ENCODE measurements around the gene SLC15A1. TPM values are rescaled to one million over a fixed set of nuclear protein-coding genes. Genes with fewer than 3 reads are reported as not detected.

SLC15A1 gene, protein sequence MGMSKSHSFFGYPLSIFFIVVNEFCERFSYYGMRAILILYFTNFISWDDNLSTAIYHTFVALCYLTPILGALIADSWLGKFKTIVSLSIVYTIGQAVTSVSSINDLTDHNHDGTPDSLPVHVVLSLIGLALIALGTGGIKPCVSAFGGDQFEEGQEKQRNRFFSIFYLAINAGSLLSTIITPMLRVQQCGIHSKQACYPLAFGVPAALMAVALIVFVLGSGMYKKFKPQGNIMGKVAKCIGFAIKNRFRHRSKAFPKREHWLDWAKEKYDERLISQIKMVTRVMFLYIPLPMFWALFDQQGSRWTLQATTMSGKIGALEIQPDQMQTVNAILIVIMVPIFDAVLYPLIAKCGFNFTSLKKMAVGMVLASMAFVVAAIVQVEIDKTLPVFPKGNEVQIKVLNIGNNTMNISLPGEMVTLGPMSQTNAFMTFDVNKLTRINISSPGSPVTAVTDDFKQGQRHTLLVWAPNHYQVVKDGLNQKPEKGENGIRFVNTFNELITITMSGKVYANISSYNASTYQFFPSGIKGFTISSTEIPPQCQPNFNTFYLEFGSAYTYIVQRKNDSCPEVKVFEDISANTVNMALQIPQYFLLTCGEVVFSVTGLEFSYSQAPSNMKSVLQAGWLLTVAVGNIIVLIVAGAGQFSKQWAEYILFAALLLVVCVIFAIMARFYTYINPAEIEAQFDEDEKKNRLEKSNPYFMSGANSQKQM
- not detected for total RNA-seq
- polyA plus RNA-seq, result not detected

DNA sequence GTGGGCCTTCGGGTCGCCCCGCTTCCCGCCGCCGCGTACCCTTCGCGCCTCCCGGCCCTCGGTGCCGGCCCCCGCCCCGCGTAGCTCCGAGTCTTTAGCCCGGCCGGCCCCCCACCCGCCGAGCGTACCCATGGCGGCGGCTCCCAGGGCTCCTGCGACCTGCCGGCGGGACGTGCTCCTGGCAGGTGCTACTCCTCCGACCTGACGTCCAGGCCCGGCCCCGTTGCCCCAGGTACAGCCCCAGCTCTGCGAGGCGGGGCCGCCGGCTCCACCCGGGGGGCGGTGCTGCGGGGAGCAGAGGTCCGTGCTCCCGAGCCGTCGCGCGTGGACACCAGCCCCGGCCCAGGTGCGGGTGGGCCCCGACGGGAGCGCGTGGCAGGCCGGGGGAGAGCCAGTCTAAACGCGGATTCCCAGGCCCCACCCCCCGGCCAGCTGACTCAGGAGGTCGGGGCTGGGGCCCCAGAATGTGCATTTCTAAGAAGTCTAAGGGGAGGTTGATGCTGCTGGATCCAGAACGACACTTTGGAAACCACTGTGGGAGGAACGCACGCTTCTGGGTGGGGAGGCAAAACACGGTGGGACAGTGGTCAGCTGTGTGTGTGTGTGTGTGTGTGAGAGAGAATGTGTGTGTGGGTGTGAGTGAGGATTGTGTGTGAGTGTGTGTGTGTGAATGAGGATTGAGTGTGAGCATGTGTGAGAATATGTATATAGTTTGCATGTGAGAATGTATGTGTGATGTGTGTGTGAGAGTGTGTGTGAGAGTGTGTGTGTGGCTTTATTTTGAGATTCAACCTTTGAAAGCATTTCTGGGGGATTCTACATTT lies at the start of gene SLC15A1:
TSS of gene SLC15A1 (minus strand) at position 206 of the 824 bp plus-strand sequence. CDS start at position 132, 74 bp downstream.
- ChIA-PET POLR2A (ENCODE audit: partially characterized antibody) (no interaction called here), CTCF (ENCODE audit: partially characterized antibody) (no interaction called here)
- Histone ChIP-seq H3K4me1 (ENCODE audit: insufficient read depth, low read length) (no peaks in the 10 kb centered on the region), H3K9me3 (ENCODE audit: control insufficient read depth in 1 of 2, low read length in 2 of 2) (no peaks in the 10 kb centered on the region), H3K27ac (ENCODE audit: low read depth, low read length) (no peak within 1 kb of the TSS), H3K27me3 (ENCODE audit: insufficient read depth, low read length) (peaks cover 16% of the 10 kb centered on the region), H3K36me3 (ENCODE audit: insufficient read depth, low read length) (no peaks in the 10 kb centered on the region), H3K4me3 (ENCODE audit: low read length in 2 of 2) (no peak within 1 kb of the TSS)
- Mint-ChIP-seq H3K4me1 (peaks cover 0 to 7% (median 4%) of the 10 kb centered on the region in 4 donors), H3K9me3 (peaks cover 3 to 29% (median 11%) of the 10 kb centered on the region in 8 donors), H3K27me3 (peaks cover 55 to 71% of the 10 kb centered on the region in 2 donors), H3K36me3 (peaks cover 0 to 5% of the 10 kb centered on the region in 2 donors), H3K27ac (no peak within 1 kb of the TSS), H3K4me3 (peak within 1 kb of the TSS in 6 of 8 donors; percentile 6 to 68 (median 38))
- intact Hi-C loops (cut with micrococcal nuclease), result no loop called here
- DNase-seq, result no peak

DNA sequence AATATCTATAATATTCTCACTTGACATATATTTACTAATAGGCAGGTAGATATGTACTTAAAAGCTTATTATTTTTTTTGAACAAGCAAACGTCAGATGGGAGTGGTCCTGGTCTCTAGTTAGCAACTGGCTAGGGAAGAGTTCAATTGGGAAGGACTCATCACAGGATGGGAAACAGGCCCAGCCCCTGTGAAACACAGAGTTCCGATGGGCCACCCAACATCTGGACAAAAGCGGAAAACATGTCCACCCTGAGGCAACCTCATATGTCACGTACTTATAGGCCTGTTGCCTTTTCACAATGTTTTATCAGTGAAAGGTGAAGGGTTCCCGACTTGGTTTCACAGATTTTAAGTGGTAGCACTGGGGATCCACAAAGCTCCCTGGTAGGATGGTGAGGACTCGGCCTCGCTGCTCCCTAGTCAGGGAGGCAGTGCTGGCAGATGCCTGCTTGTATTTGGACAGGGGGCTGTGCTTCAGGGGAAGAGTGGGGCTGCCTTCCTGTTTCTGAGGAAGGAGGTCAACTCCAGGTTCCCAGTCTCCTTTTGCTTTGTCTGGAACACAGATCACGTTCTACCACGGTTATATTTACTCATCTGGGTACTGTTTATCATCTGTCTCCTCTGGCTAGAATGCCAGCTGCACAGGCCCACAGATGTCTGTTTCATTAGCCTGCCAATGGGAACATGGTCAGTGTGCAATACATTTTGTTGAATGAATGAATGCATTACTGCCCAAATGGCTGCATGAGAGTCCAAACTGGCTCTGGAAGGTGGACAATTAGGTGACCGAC lies 49.4 kb upstream of the SLC15A1 start:
- H3K4me3 ChIP-seq (ENCODE audit: low read length in 2 of 2), result no peak overlapping the region
- peaks cover 75 to 83% of the 10 kb centered on the region in 2 donors for H3K36me3 Mint-ChIP-seq

DNA sequence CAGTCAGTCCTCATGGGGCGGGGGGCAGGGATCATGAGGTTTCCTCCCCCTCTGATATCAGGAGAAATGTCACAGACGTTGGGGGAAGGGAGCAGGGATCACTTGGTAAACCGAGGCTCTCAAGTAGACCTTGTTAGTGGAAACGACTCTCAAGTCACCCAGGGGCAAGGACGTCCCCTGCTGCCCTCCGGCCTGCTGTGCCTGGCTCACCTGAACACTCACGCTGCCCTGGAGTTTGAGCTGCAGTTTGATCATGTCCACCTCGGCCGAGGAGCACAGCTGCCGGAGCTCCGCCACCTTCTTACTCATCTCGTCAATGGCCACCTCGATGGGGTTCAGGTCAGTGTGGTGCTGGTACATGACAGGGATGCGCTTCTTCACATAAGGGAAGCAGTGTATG lies 47.6 kb upstream of the SLC15A1 start:
- POLR2A ChIA-PET (ENCODE audit: partially characterized antibody), result no interaction called here
- Histone ChIP-seq H3K9me3 (ENCODE audit: control insufficient read depth in 1 of 2, low read length in 2 of 2) (no peaks in the 10 kb centered on the region), H3K4me1 (ENCODE audit: insufficient read depth, low read length) (no peaks in the 10 kb centered on the region), H3K27ac (ENCODE audit: low read depth, low read length) (no peak overlapping the region), H3K36me3 (ENCODE audit: insufficient read depth, low read length) (peaks cover 66% of the 10 kb centered on the region), H3K4me3 (ENCODE audit: low read length in 2 of 2) (no peak overlapping the region), H3K27me3 (ENCODE audit: insufficient read depth, low read length) (no peaks in the 10 kb centered on the region)
- Mint-ChIP-seq H3K9me3 (no peaks in the 10 kb centered on the region), H3K36me3 (peaks cover 80 to 88% of the 10 kb centered on the region in 2 donors), H3K4me3 (no peak overlapping the region), H3K27ac (no peak overlapping the region), H3K4me1 (peaks cover 0 to 1% (median 0%) of the 10 kb centered on the region in 4 donors), H3K27me3 (no peaks in the 10 kb centered on the region)
- intact Hi-C loops (cut with micrococcal nuclease), result no loop called here
- CTCF ChIA-PET (ENCODE audit: partially characterized antibody), result interaction anchor here (1.0 kb wide), 1 partner anchor 13 kb away, joined by 3 read pairs; no protein-coding TSS in a partner anchor
- no peak for DNase-seq

More for the DNA sequence above, 49.4 kb upstream of the SLC15A1 start:
- no peak for DNase-seq
- ChIA-PET POLR2A (ENCODE audit: partially characterized antibody) (no interaction called here), CTCF (ENCODE audit: partially characterized antibody) (no interaction called here)
- Histone ChIP-seq H3K27ac (ENCODE audit: low read depth, low read length) (no peak overlapping the region), H3K36me3 (ENCODE audit: insufficient read depth, low read length) (peaks cover 57% of the 10 kb centered on the region), H3K9me3 (ENCODE audit: control insufficient read depth in 1 of 2, low read length in 2 of 2) (no peaks in the 10 kb centered on the region), H3K4me1 (ENCODE audit: insufficient read depth, low read length) (no peaks in the 10 kb centered on the region), H3K27me3 (ENCODE audit: insufficient read depth, low read length) (no peaks in the 10 kb centered on the region)
- H3K4me1 Mint-ChIP-seq, result peaks cover 0 to 1% (median 0%) of the 10 kb centered on the region in 4 donors
- no peaks in the 10 kb centered on the region for H3K9me3 Mint-ChIP-seq
- peak overlapping the region in 2 of 7 donors; percentile 12 to 57 for H3K27ac Mint-ChIP-seq
- intact Hi-C loops (cut with micrococcal nuclease), result no loop called here
- no peak overlapping the region for H3K4me3 Mint-ChIP-seq
- H3K27me3 Mint-ChIP-seq, result no peaks in the 10 kb centered on the region

DNA sequence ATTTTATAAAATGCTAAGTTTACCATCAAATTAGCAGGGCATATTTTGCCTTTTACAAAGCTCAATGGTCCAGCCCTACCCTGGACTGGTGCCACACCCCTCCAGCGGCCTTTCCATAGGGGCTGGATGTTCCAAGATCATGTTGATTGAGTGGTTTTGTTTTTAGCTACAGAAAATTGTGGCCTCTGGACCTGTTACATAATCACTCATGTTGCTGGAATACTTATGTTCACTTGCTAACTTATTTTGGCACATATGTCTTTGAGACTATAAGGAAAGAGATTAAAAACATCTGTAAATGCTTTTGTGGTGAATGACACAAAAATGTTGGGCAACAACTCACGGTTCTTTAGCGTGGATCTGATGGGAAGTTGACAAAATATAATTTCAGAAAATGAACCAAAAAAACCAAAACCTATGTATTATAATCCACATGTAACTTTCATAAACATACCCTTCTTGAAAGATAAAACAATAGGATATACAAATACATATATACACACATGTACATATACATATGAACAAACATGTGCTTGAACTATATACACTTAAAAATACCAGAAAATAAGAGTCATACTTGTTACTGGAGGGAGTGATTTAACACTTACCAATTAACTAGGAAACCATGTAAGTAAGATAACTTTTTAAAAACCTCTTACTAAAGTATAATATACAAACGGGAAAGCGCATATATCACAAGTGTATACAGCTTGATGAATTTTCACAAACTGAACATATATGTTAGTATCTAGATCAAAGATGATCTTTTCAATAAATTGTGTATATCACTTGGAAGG lies 46.6 kb upstream of the SLC15A1 start:
- ChIA-PET CTCF (ENCODE audit: partially characterized antibody) (no interaction called here), POLR2A (ENCODE audit: partially characterized antibody) (no interaction called here)
- no peak overlapping the region for H3K4me3 ChIP-seq (ENCODE audit: low read length in 2 of 2)
- Mint-ChIP-seq H3K36me3 (peaks cover 80 to 88% of the 10 kb centered on the region in 2 donors), H3K4me3 (no peak overlapping the region), H3K27ac (no peak overlapping the region), H3K27me3 (no peaks in the 10 kb centered on the region), H3K4me1 (peaks cover 0 to 1% (median 0%) of the 10 kb centered on the region in 4 donors), H3K9me3 (no peaks in the 10 kb centered on the region)
- H3K4me1 ChIP-seq (ENCODE audit: insufficient read depth, low read length), result no peaks in the 10 kb centered on the region
- H3K9me3 ChIP-seq (ENCODE audit: control insufficient read depth in 1 of 2, low read length in 2 of 2), result no peaks in the 10 kb centered on the region
- no peaks in the 10 kb centered on the region for H3K27me3 ChIP-seq (ENCODE audit: insufficient read depth, low read length)
- intact Hi-C loops (cut with micrococcal nuclease), result no loop called here
- no peak for DNase-seq
- peaks cover 68% of the 10 kb centered on the region for H3K36me3 ChIP-seq (ENCODE audit: insufficient read depth, low read length)
- no peak overlapping the region for H3K27ac ChIP-seq (ENCODE audit: low read depth, low read length)

DNA sequence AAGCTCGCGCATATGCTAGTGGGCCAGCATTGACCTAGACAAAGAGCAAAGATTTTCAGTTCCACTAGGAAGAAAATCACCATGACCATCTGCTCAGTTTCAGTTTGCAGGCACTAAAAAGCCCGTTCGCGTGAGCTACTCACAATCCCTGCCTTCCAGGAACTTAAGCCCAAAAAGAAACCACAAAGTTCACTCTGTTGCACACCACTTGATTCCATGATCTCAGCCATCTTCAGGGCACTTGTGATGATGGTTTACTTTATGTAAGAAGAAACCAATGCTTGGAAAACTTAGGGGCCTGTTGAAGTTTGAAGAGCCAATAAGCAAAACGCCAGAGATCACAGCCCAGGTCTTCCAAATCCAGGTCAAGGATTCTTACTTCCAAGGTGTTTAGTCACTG lies 45.0 kb upstream of the SLC15A1 start:
- Histone ChIP-seq H3K27ac (ENCODE audit: low read depth, low read length) (no peak overlapping the region), H3K27me3 (ENCODE audit: insufficient read depth, low read length) (no peaks in the 10 kb centered on the region), H3K4me3 (ENCODE audit: low read length in 2 of 2) (no peak overlapping the region), H3K4me1 (ENCODE audit: insufficient read depth, low read length) (no peaks in the 10 kb centered on the region), H3K36me3 (ENCODE audit: insufficient read depth, low read length) (peaks cover 55% of the 10 kb centered on the region), H3K9me3 (ENCODE audit: control insufficient read depth in 1 of 2, low read length in 2 of 2) (no peaks in the 10 kb centered on the region)
- ChIA-PET POLR2A (ENCODE audit: partially characterized antibody) (no interaction called here), CTCF (ENCODE audit: partially characterized antibody) (no interaction called here)
- no peak overlapping the region for H3K27ac Mint-ChIP-seq
- H3K4me3 Mint-ChIP-seq, result no peak overlapping the region
- peaks cover 80 to 87% of the 10 kb centered on the region in 2 donors for H3K36me3 Mint-ChIP-seq
- peaks cover 0 to 1% (median 0%) of the 10 kb centered on the region in 4 donors for H3K4me1 Mint-ChIP-seq
- H3K9me3 Mint-ChIP-seq, result peaks cover 0 to 3% (median 0%) of the 10 kb centered on the region in 8 donors
- no peaks in the 10 kb centered on the region for H3K27me3 Mint-ChIP-seq
- intact Hi-C loops (cut with micrococcal nuclease), result no loop called here
- DNase-seq, result no peak

DNA sequence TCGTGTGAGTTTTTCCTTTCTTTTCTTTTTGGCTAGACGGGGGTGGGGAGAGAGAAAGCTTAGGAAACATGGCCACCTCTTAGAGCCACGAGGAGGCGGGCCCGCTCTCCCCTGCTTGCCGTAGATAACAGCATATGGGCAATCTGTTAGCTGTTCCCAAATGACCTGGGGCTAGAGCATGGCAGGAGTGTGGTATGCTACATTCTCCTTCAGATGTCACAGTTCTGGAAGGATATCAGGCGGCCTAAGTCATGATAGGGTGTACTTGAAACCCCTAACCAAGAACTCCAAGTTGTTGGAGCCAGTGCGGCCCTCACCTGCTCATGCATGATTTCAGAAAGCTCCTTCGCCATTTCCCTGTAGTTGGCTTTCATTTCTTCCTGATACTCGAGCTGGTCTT lies 44.3 kb upstream of the SLC15A1 start:
- no peak overlapping the region for H3K4me3 Mint-ChIP-seq
- peaks cover 0 to 1% (median 0%) of the 10 kb centered on the region in 4 donors for H3K4me1 Mint-ChIP-seq
- H3K9me3 Mint-ChIP-seq, result peaks cover 0 to 4% (median 0%) of the 10 kb centered on the region in 8 donors
- intact Hi-C loops (cut with micrococcal nuclease), result no loop called here
- Histone ChIP-seq H3K9me3 (ENCODE audit: control insufficient read depth in 1 of 2, low read length in 2 of 2) (no peaks in the 10 kb centered on the region), H3K36me3 (ENCODE audit: insufficient read depth, low read length) (peaks cover 55% of the 10 kb centered on the region), H3K27me3 (ENCODE audit: insufficient read depth, low read length) (no peaks in the 10 kb centered on the region), H3K27ac (ENCODE audit: low read depth, low read length) (no peak overlapping the region), H3K4me1 (ENCODE audit: insufficient read depth, low read length) (no peaks in the 10 kb centered on the region), H3K4me3 (ENCODE audit: low read length in 2 of 2) (no peak overlapping the region)
- DNase-seq, result no peak
- CTCF ChIA-PET (ENCODE audit: partially characterized antibody), result no interaction called here
- POLR2A ChIA-PET (ENCODE audit: partially characterized antibody), result no interaction called here
- no peaks in the 10 kb centered on the region for H3K27me3 Mint-ChIP-seq
- peaks cover 82 to 87% of the 10 kb centered on the region in 2 donors for H3K36me3 Mint-ChIP-seq
- H3K27ac Mint-ChIP-seq, result no peak overlapping the region
